ENCODE measurements around the gene ADCK2. TPM values are rescaled to one million over a fixed set of nuclear protein-coding genes. Genes with fewer than 3 reads are reported as not detected.
"Not testable (repeated sequence)": the region's sequence is repeated elsewhere in the genome, so short reads cannot be mapped to it uniquely, and the experiment has no call there.

The ADCK2 gene
- total RNA-seq, 4 donors from 2014 or later = 19.9 to 46.1 (median 32.7) TPM

DNA sequence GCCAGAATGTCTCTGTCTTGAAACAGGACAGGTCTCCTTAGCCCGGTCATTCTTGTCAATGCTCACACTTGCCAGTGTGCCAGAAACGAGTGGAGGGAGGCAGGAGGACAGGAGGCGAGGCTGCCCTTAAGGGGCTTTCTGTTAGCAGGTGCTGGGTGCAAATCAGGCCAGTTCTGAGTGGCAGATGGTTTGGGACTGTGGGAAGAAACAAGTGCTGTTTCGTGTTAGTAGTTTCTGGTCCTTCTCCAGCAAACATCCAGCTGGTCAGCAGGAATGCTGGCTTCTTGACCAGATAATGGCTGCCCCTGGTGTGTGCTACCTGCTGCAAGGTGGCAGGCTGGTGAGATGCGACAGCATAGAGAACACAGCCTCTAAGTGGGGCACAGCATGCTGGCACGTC is 15.6 kb downstream of the ADCK2 start:
- Histone ChIP-seq H3K27ac (no peak overlapping the region), H3K4me1 (no peaks in the 10 kb centered on the region), H3K4me3 (replicated peaks in 1 of 3) (no peak overlapping the region), H3K36me3 (peaks cover 0 to 15% of the 10 kb centered on the region in 2 donors), H3K9me3 (no peaks in the 10 kb centered on the region), H3K27me3 (no peaks in the 10 kb centered on the region)
- TF ChIP-seq POLR2A (IDR thresholded peaks at IDR 0.05) = no peak
- TF ChIP-seq, protein P1, sequence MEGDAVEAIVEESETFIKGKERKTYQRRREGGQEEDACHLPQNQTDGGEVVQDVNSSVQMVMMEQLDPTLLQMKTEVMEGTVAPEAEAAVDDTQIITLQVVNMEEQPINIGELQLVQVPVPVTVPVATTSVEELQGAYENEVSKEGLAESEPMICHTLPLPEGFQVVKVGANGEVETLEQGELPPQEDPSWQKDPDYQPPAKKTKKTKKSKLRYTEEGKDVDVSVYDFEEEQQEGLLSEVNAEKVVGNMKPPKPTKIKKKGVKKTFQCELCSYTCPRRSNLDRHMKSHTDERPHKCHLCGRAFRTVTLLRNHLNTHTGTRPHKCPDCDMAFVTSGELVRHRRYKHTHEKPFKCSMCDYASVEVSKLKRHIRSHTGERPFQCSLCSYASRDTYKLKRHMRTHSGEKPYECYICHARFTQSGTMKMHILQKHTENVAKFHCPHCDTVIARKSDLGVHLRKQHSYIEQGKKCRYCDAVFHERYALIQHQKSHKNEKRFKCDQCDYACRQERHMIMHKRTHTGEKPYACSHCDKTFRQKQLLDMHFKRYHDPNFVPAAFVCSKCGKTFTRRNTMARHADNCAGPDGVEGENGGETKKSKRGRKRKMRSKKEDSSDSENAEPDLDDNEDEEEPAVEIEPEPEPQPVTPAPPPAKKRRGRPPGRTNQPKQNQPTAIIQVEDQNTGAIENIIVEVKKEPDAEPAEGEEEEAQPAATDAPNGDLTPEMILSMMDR (IDR thresholded peaks at IDR 0.05) = no peak
- DNase-seq = no peak
- intact Hi-C loops (cut with DNase I) = no loop called here
- WGBS, 2 donors = 95% methylated on average over 6 of the region's 6 CpGs

DNA sequence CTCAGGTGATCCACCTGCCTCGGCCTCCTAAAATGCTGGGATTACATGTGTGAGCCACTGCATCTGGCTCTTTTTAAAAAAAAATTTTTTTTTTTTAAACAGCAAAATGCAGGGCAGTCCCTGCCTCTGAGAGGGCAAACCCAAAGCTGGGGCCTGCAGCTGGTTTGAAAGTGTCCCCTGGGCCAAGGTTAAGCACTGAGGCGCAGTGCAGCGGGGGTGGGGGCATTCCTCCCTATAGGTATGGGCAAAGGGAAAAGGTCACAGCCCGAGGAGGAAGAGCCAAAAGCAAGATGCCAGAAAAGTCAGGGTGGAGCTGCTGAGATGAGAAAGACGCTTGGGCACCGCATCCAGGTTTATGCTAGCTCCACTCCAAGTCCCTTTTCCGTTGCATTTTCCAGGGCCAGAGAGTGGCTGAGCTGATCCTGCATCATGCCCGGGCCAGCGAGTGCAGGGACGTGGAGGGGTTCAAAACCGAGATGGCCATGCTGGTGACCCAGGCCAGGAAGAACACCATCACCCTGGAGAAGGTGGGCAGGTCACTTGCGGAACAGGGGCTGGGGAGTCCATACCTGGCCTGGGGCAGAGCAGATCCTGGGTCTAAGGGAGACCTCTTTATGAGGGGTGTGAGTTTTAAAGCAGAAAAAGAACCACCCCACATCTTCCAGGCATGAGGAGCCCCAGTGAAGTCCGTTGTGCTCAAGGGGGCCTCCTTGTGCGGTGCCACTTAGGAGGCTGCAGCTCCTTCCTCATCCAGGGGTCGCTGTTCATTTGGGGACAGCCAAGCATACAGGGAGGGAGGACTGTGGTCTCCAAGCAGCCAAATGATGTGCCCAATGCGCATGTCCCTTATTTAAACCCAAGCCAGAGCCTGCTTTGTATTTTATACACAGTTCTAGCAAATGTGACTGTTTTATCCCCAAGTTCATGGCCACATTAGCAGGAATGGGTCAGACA is 16.7 kb downstream of the ADCK2 start:
- Histone ChIP-seq H3K4me1 (no peaks in the 10 kb centered on the region), H3K4me3 (replicated peaks in 1 of 3) (no peak overlapping the region), H3K9me3 (no peaks in the 10 kb centered on the region), H3K36me3 (peaks cover 0 to 15% of the 10 kb centered on the region in 2 donors), H3K27ac (no peak overlapping the region), H3K27me3 (no peaks in the 10 kb centered on the region)
- no peak for TF ChIP-seq POLR2A (IDR thresholded peaks at IDR 0.05)
- TF ChIP-seq, protein P1 (IDR thresholded peaks at IDR 0.05) = no peak
- DNase-seq = no peak
- intact Hi-C loops (cut with DNase I) = no loop called here
- WGBS, 2 donors = 91 to 95% methylated on average over 15 to 16 of the region's 16 CpGs

DNA sequence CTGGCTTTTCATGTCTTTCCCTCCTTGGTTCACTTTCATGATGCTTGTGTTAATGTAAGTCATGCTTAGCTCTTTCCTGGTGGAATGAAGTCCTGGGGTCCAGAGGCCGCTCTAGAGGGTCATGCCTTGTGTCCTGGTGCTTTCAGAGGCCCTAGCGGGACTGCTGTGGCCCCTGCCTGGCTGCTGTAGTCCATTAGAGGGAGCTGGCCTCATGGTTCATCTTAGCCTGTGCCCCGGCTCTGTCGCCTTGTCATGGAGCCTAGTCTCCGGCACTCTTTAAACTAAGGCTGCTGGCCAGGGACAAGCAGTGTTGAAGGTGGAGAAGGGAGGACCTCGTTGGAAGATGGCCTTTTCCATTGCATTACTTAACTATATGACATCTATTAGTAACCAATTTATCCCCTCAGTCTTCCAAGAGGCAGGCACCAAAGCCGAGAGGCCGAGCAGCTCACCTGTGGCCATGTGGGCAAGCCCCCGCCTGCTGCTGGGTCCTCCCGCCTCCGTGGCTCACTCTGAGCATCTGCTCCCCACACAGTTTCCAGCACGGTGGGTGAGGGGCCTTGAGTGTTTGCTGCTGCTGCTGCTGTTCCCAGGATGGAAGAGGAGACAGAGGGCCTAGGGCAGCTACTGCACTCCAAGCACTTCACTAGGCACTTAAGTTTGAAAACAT is 18.8 kb downstream of the ADCK2 start:
- no peak overlapping the region for H3K27ac ChIP-seq
- H3K36me3 ChIP-seq = peaks cover 0 to 15% of the 10 kb centered on the region in 2 donors
- DNase-seq = no peak
- H3K4me3 ChIP-seq (replicated peaks in 1 of 3) = no peak overlapping the region
- H3K4me1 ChIP-seq = peaks cover 0 to 6% of the 10 kb centered on the region in 2 donors
- no peaks in the 10 kb centered on the region for H3K9me3 ChIP-seq
- intact Hi-C loops (cut with DNase I) = no loop called here
- H3K27me3 ChIP-seq = no peaks in the 10 kb centered on the region
- 89 to 92% methylated on average over 10 to 12 of the region's 12 CpGs for WGBS, 2 donors
- TF ChIP-seq, protein P1 (IDR thresholded peaks at IDR 0.05) = no peak
- no peak for TF ChIP-seq POLR2A (IDR thresholded peaks at IDR 0.05)

DNA sequence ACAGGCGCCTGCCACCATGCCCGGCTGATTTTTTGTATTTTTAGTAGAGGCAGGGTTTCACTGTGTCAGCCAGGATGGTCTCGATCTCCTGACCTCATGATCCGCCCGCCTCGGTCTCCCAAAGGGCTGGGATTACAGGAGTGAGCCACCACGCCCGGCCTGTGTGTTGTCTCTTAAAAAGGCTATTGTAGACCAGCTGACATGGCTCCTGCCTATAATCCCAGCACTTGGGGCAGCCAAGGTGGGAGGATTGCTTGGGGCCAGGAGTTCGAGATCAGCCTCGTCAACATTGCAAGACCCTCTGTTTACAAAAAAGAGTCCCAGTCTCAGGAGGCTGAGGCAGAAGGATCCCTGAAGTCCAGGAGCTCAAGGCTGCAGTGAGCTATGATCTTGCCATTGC is 21.1 kb downstream of the ADCK2 start:
- intact Hi-C loops (cut with DNase I); H3K4me3 ChIP-seq (replicated peaks in 1 of 3); H3K27me3 ChIP-seq; H3K36me3 ChIP-seq; H3K9me3 ChIP-seq; DNase-seq; H3K27ac ChIP-seq: not testable (repeated sequence)
- peaks cover 14 to 16% of the 10 kb centered on the region in 2 donors for H3K4me1 ChIP-seq
- WGBS, 2 donors = 95 to 98% methylated on average over 10 of the region's 10 CpGs

DNA sequence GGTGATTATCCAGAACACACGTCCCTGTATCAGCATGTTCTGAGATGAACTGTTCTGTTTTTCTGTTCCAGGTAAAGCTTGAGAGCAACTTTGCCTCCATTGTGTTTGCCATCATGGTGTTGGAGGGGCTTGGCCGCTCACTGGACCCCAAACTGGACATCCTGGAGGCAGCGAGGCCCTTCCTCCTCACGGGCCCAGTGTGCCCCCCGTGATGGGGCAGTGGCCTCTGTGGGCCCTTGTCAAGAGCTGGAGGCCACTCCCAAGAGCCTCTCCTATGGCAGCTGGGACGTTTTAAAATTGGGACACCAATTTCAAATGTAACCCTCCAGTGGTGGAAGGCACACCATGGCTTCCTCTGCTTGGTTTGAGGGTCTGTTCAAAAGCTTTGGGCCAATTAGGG is 21.8 kb downstream of the ADCK2 start:
- WGBS, 2 donors = 88 to 94% methylated on average over 6 of the region's 6 CpGs
- intact Hi-C loops (cut with DNase I) = no loop called here
- TF ChIP-seq POLR2A (IDR thresholded peaks at IDR 0.05) = no peak
- TF ChIP-seq, protein P1 (IDR thresholded peaks at IDR 0.05) = no peak
- H3K9me3 ChIP-seq = no peaks in the 10 kb centered on the region
- H3K27me3 ChIP-seq = no peaks in the 10 kb centered on the region
- no peak overlapping the region for H3K27ac ChIP-seq
- peaks cover 17 to 18% of the 10 kb centered on the region in 2 donors for H3K4me1 ChIP-seq
- no peak overlapping the region for H3K4me3 ChIP-seq (replicated peaks in 1 of 3)
- DNase-seq = no peak
- peaks cover 0 to 5% of the 10 kb centered on the region in 2 donors for H3K36me3 ChIP-seq
